Fibroblast of lung (primary cell): ENCODE measurements around the gene VSIG1. TPM values are rescaled to one million over a fixed set of nuclear protein-coding genes. Genes with fewer than 3 reads are reported as not detected.

ENCODE experiments used
- DNase-seq, 2 donors: peaks; one replicate each; pipeline versions ENCODE4 v3.0.0 to v3.0.0-alpha.2; 2010; ENCODE audit warnings: low read depth in 2 of 2
- H2AFZ ChIP-seq: 2 replicates; pipeline ENCODE4 v1.5.1; 2012; ENCODE audit warnings: low read length, control low read depth, inconsistent platforms
- H3K27ac ChIP-seq: 2 replicates; pipeline ENCODE4 v1.5.1; 2011; ENCODE audit warnings: low read length, control low read depth; ENCODE audit not compliant: insufficient read depth
- H3K27me3 ChIP-seq: 2 replicates; pipeline ENCODE4 v1.5.1; 2011; ENCODE audit warnings: mild to moderate bottlenecking, low read length; ENCODE audit not compliant: control insufficient read depth, insufficient read depth
- H3K36me3 ChIP-seq: 2 replicates; pipeline ENCODE4 v1.5.1; 2011; ENCODE audit warnings: low read length; ENCODE audit not compliant: control insufficient read depth, insufficient read depth
- H3K4me1 ChIP-seq: 2 replicates; pipeline ENCODE4 v1.5.1; 2011; ENCODE audit warnings: low read length; ENCODE audit not compliant: control insufficient read depth, insufficient read depth; ENCODE audit errors: extremely low read depth
- H3K4me2 ChIP-seq: 2 replicates; pipeline ENCODE4 v1.5.1; 2011; ENCODE audit warnings: low read length, control low read depth; ENCODE audit not compliant: insufficient read depth; ENCODE audit errors: extremely low read depth
- H3K4me3 ChIP-seq, 4 experiments: fragments of 200-600 bp in 1 of 4; sonication (generic) in 1 of 4; replicated peaks in 1 of 4; 2 replicates each; pipeline ENCODE4 v1.5.1; 2011 to 2016; ENCODE audit warnings: low read length in 4 of 4, low read depth in 3 of 4, mild to moderate bottlenecking in 3 of 4, control low read depth in 2 of 4, inconsistent platforms in 1 of 4, mixed read lengths in 1 of 4; ENCODE audit not compliant: insufficient read depth in 1 of 4; ENCODE audit errors: control extremely low read depth in 1 of 4
- H3K79me2 ChIP-seq: 2 replicates; pipeline ENCODE4 v1.5.1; 2012; ENCODE audit warnings: mild to moderate bottlenecking, low read length, inconsistent platforms; ENCODE audit not compliant: control insufficient read depth, insufficient read depth
- H3K9ac ChIP-seq: 2 replicates; pipeline ENCODE4 v1.5.1; 2011; ENCODE audit warnings: mild to moderate bottlenecking, low read length, control low read depth; ENCODE audit not compliant: insufficient read depth
- H3K9me3 ChIP-seq: 2 replicates; pipeline ENCODE4 v1.5.1; 2012; ENCODE audit warnings: low read depth, low read length; ENCODE audit not compliant: control insufficient read depth, insufficient read depth
- H4K20me1 ChIP-seq: 2 replicates; pipeline ENCODE4 v1.5.1; 2011; ENCODE audit warnings: low read length; ENCODE audit not compliant: control insufficient read depth, insufficient read depth; ENCODE audit errors: extremely low read depth
- EZH2 ChIP-seq: IDR thresholded peaks from 2 replicates; pipeline ENCODE4 v1.5.1; 2012; ENCODE audit warnings: low read length, control low read depth, mild to moderate bottlenecking; ENCODE audit errors: missing control alignments
- polyA plus RNA-seq, 2 donors: library from polyadenylated mRNA; depleted of rRNA in 1 of 2; stranded (reverse) in 1 of 2; unstranded in 1 of 2; fragments of >200 nt; gene quantifications; 2 replicates each; pipeline ENCODE4 v1.2.1, GENCODE V29; 2011 to 2012; ENCODE audit warnings: missing spikeins in 1 of 2
- total RNA-seq: library from RNA; depleted of rRNA; stranded (reverse); fragments of >200 nt; gene quantifications from 2 replicates; pipeline ENCODE4 v1.2.1, GENCODE V29; 2014
- TF ChIP-seq, protein P1 (sequence below), 2 donors: IDR thresholded peaks in 1 of 2; conservative IDR thresholded peaks in 1 of 2; 1 replicate in 1 of 2; 2 replicates in 1 of 2; pipeline ENCODE4 v1.5.1; 2011 to 2012; ENCODE audit warnings: low read length in 2 of 2, control low read depth in 1 of 2, inconsistent platforms in 1 of 2, low read depth in 1 of 2, mild to moderate bottlenecking in 1 of 2

Gene VSIG1
- total and polyA plus RNA-seq, 2 donors (not counting 1 experiment from before 2014, with no cell fraction given) = 0.20 TPM; not detected in 1

DNA sequence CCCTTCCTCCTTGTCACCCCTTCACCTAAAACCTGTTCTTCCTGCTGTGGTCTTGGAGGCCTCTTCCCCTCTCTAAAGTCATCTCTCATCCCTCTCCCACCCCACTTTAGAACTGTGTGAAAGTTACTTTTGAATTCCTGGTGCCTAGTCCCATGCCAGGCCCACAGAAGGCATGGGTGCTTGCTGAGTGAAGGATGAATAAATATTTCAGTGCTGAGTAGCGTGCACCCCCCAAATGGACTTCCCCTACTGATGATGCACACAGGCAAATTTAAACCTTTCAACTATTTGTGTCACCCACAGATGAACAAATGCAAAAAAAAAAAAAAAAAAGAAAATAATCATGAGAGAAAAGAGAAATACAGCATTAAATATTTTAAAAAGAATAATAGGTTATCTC, 26.7 kb downstream of the VSIG1 start:
- no peak overlapping the region for H3K4me3 ChIP-seq
- H3K9me3 ChIP-seq = no peaks in the 10 kb centered on the region
- no peaks in the 10 kb centered on the region for H4K20me1 ChIP-seq
- H3K27ac ChIP-seq = no peak overlapping the region
- H3K4me1 ChIP-seq = no peaks in the 10 kb centered on the region
- TF ChIP-seq, protein P1, sequence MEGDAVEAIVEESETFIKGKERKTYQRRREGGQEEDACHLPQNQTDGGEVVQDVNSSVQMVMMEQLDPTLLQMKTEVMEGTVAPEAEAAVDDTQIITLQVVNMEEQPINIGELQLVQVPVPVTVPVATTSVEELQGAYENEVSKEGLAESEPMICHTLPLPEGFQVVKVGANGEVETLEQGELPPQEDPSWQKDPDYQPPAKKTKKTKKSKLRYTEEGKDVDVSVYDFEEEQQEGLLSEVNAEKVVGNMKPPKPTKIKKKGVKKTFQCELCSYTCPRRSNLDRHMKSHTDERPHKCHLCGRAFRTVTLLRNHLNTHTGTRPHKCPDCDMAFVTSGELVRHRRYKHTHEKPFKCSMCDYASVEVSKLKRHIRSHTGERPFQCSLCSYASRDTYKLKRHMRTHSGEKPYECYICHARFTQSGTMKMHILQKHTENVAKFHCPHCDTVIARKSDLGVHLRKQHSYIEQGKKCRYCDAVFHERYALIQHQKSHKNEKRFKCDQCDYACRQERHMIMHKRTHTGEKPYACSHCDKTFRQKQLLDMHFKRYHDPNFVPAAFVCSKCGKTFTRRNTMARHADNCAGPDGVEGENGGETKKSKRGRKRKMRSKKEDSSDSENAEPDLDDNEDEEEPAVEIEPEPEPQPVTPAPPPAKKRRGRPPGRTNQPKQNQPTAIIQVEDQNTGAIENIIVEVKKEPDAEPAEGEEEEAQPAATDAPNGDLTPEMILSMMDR (conservative IDR thresholded peaks at IDR 0.05 in 1 of 2, IDR thresholded peaks at IDR 0.05 in 1 of 2; ENCODE audit: low read depth in 1 of 2, low read length in 2 of 2) = no peak
- TF ChIP-seq EZH2 = no peak
- H3K36me3 ChIP-seq = no peaks in the 10 kb centered on the region
- H2AFZ ChIP-seq = no peak overlapping the region
- H3K4me2 ChIP-seq = no peak overlapping the region
- DNase-seq = peak in 1 of 2 donors; percentile 10
- no peak overlapping the region for H3K9ac ChIP-seq
- H3K27me3 ChIP-seq = no peaks in the 10 kb centered on the region
- no peaks in the 10 kb centered on the region for H3K79me2 ChIP-seq

DNA sequence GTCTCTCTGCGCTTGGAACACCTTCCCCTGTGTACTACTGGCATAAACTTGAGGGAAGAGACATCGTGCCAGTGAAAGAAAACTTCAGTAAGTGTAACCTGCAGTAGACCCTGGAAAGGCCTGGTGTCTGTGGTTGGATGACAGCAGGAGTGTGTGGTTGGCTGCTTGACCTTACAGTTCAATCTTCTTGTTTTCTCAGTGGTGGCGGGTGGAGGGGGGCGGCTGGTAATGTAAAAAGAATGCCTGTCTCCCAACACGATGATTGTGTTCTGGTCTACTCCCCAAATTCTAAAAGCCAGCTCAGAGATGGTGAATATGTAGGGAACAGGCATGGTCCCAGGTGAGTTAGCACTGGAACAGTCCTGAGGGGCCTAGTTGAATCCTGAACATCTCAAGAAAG, 27.9 kb downstream of the VSIG1 start:
- Histone ChIP-seq H3K36me3 (no peaks in the 10 kb centered on the region), H3K27me3 (no peaks in the 10 kb centered on the region), H2AFZ (no peak overlapping the region), H4K20me1 (no peaks in the 10 kb centered on the region), H3K4me2 (no peak overlapping the region), H3K4me1 (no peaks in the 10 kb centered on the region), H3K9ac (no peak overlapping the region), H3K27ac (no peak overlapping the region), H3K79me2 (no peaks in the 10 kb centered on the region), H3K9me3 (no peaks in the 10 kb centered on the region), H3K4me3 (no peak overlapping the region)
- TF ChIP-seq EZH2 = no peak
- TF ChIP-seq, protein P1 (conservative IDR thresholded peaks at IDR 0.05 in 1 of 2, IDR thresholded peaks at IDR 0.05 in 1 of 2; ENCODE audit: low read depth in 1 of 2, low read length in 2 of 2) = no peak
- peak; percentile 17 to 86 for DNase-seq

DNA sequence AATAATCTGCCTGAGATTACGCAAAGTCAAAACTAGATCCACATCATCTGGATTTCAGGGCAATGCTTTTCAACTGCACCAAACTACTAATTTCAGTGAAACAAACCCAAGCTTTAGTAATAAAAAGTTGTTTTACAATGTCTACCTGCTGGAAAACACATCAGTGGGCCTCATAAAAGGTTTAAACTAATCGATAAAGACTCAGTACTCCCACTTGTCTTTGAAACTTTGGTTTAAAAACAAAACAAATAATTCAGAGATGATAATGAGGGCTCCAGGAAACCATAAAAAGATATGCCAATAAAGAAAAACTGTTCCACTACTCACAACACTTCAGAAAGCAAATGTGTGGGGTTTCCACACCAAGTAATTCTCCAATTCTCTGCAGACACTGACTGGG, 36.2 kb downstream of the VSIG1 start:
- H4K20me1 ChIP-seq = no peaks in the 10 kb centered on the region

More for the DNA sequence above, 36.2 kb downstream of the VSIG1 start:
- TF ChIP-seq, protein P1 (conservative IDR thresholded peaks at IDR 0.05 in 1 of 2, IDR thresholded peaks at IDR 0.05 in 1 of 2; ENCODE audit: low read depth in 1 of 2, low read length in 2 of 2) = no peak
- Histone ChIP-seq H2AFZ (no peak overlapping the region), H3K4me1 (no peaks in the 10 kb centered on the region), H3K9ac (no peak overlapping the region), H3K4me2 (no peak overlapping the region), H3K79me2 (no peaks in the 10 kb centered on the region), H3K27ac (no peak overlapping the region), H3K9me3 (no peaks in the 10 kb centered on the region), H3K4me3 (no peak overlapping the region), H3K36me3 (no peaks in the 10 kb centered on the region), H3K27me3 (no peaks in the 10 kb centered on the region)
- no peak for DNase-seq
